Stimulated activated CD4-positive, alpha-beta T cell treated with anti-CD3 and anti-CD28 coated beads, Interleukin-4, amount 100 ng/mL, for 4 hours (primary cell): ENCODE measurements around the gene CA9.

Experiments
- DNase-seq, 2 experiments: peaks; one replicate each; pipeline ENCODE4 v3.0.0-alpha.2; 2020

The CA9 gene

GRCh38 chr9:35717132-35717870 is 43.6 kb downstream of the CA9 start:
- no peak for DNase-seq

GRCh38 chr9:35718721-35719511 is 45.2 kb downstream of the CA9 start:
- DNase-seq, result no peak

GRCh38 chr9:35719546-35719945 is 45.8 kb downstream of the CA9 start:
- DNase-seq, result no peak

GRCh38 chr9:35723426-35723825 is 49.7 kb downstream of the CA9 start:
- no peak for DNase-seq

- no peak for DNase-seq
Observed at GRCh38 chr9:35723908-35724307, 50.2 kb downstream of the CA9 start.

GRCh38 chr9:35725362-35725761 is 51.6 kb downstream of the CA9 start:
- DNase-seq, result no peak

- DNase-seq, result peak; percentile 16 to 21
Observed at GRCh38 chr9:35726931-35727330, 53.2 kb downstream of the CA9 start.

GRCh38 chr9:35727676-35728040 is 53.9 kb downstream of the CA9 start:
- no peak for DNase-seq

- DNase-seq, result peak; percentile 17 to 24
Observed at GRCh38 chr9:35728041-35728971, 54.6 kb downstream of the CA9 start.

GRCh38 chr9:35729101-35729500 is 55.4 kb downstream of the CA9 start:
- DNase-seq, result no peak

- no peak for DNase-seq
Observed at GRCh38 chr9:35729700-35730485, 56.2 kb downstream of the CA9 start.

GRCh38 chr9:35730486-35730854 is 56.7 kb downstream of the CA9 start:
- DNase-seq, result no peak
